ENCODE results near the gene MROH8.

MROH8 gene

GRCh38 chr20:37223053-37223452 is 43.7 kb upstream of the MROH8 start:
- Histone ChIP-seq H3K4me3 (replicated peaks; ENCODE audit: low read depth, low read length) (no peak overlapping the region), H3K36me3 (ENCODE audit: control insufficient read depth, insufficient read depth, low read length) (peaks cover 23% of the 10 kb centered on the region), H3K27me3 (replicated peaks; ENCODE audit: control insufficient read depth, insufficient read depth, low read length) (no peaks in the 10 kb centered on the region)
- TF ChIP-seq, protein P1, sequence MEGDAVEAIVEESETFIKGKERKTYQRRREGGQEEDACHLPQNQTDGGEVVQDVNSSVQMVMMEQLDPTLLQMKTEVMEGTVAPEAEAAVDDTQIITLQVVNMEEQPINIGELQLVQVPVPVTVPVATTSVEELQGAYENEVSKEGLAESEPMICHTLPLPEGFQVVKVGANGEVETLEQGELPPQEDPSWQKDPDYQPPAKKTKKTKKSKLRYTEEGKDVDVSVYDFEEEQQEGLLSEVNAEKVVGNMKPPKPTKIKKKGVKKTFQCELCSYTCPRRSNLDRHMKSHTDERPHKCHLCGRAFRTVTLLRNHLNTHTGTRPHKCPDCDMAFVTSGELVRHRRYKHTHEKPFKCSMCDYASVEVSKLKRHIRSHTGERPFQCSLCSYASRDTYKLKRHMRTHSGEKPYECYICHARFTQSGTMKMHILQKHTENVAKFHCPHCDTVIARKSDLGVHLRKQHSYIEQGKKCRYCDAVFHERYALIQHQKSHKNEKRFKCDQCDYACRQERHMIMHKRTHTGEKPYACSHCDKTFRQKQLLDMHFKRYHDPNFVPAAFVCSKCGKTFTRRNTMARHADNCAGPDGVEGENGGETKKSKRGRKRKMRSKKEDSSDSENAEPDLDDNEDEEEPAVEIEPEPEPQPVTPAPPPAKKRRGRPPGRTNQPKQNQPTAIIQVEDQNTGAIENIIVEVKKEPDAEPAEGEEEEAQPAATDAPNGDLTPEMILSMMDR (IDR thresholded peaks at IDR 0.05; ENCODE audit: insufficient read depth, low read length, poor library complexity, severe bottlenecking) = no peak
- no peak for DNase-seq (ENCODE audit: extremely low read depth, insufficient read length)

- H3K4me3 ChIP-seq (replicated peaks; ENCODE audit: low read depth, low read length) = no peak overlapping the region
- H3K36me3 ChIP-seq (ENCODE audit: control insufficient read depth, insufficient read depth, low read length) = peaks cover 22% of the 10 kb centered on the region
- no peak for DNase-seq (ENCODE audit: extremely low read depth, insufficient read length)
- no peaks in the 10 kb centered on the region for H3K27me3 ChIP-seq (replicated peaks; ENCODE audit: control insufficient read depth, insufficient read depth, low read length)
- TF ChIP-seq, protein P1 (IDR thresholded peaks at IDR 0.05; ENCODE audit: insufficient read depth, low read length, poor library complexity, severe bottlenecking) = no peak
Observed at GRCh38 chr20:37222086-37222485, 42.7 kb upstream of the MROH8 start.

- TF ChIP-seq, protein P1 (IDR thresholded peaks at IDR 0.05; ENCODE audit: insufficient read depth, low read length, poor library complexity, severe bottlenecking) = no peak
- no peak for DNase-seq (ENCODE audit: extremely low read depth, insufficient read length)
- no peak overlapping the region for H3K4me3 ChIP-seq (replicated peaks; ENCODE audit: low read depth, low read length)
- no peaks in the 10 kb centered on the region for H3K27me3 ChIP-seq (replicated peaks; ENCODE audit: control insufficient read depth, insufficient read depth, low read length)
- H3K36me3 ChIP-seq (ENCODE audit: control insufficient read depth, insufficient read depth, low read length) = peaks cover 18% of the 10 kb centered on the region
Observed at GRCh38 chr20:37220731-37221130, 41.4 kb upstream of the MROH8 start.

DNA sequence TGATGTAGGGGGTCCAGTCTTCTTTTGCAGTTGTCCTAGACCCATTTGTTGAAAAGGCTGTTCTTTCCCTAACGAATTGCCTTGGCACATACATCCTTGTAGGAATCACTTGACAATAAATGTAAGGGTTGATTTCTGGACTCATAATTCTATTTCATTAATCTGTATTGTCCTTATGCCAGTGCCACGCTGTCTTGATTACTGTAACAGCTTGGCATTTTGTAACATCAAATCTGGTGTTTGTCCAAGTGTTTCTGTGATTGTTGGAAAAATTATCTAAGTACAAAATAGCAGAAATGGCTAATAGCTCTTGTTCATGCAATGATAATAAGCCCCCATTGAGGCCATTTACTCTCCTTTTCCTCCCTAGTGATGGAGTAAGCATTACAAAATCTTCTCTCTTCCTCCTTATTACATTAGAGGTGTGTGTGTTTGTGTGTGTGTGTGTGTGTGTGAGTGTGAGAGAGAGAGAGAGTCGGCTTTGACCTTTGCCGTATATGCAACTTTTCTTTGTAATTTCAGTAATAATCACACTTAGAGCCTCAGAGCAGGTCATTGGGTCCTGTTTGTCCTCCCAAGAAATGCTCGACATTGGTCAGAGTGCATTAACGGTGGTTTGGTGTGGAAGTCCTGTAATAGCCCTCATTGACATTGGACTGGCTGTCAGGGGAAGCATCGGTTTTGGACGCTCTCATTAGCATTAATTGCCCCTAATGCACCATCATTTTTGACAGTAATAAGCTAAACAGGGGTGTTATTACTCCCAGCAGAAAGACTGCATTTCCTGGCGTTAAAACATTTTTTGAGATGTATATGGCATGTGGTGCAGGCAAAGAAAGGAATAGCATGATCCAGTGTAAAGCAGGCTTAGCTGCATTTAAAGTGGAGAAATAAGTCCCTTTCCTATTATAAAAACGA is 40.7 kb upstream of the MROH8 start:
- TF ChIP-seq, protein P1 (IDR thresholded peaks at IDR 0.05; ENCODE audit: insufficient read depth, low read length, poor library complexity, severe bottlenecking) = no peak
- Histone ChIP-seq H3K27me3 (replicated peaks; ENCODE audit: control insufficient read depth, insufficient read depth, low read length) (no peaks in the 10 kb centered on the region), H3K4me3 (replicated peaks; ENCODE audit: low read depth, low read length) (no peak overlapping the region), H3K36me3 (ENCODE audit: control insufficient read depth, insufficient read depth, low read length) (peaks cover 13% of the 10 kb centered on the region)
- DNase-seq (ENCODE audit: extremely low read depth, insufficient read length) = no peak

- peaks cover 9% of the 10 kb centered on the region for H3K36me3 ChIP-seq (ENCODE audit: control insufficient read depth, insufficient read depth, low read length)
- TF ChIP-seq, protein P1 (IDR thresholded peaks at IDR 0.05; ENCODE audit: insufficient read depth, low read length, poor library complexity, severe bottlenecking) = no peak
- H3K27me3 ChIP-seq (replicated peaks; ENCODE audit: control insufficient read depth, insufficient read depth, low read length) = no peaks in the 10 kb centered on the region
- no peak overlapping the region for H3K4me3 ChIP-seq (replicated peaks; ENCODE audit: low read depth, low read length)
- no peak for DNase-seq (ENCODE audit: extremely low read depth, insufficient read length)
Observed at GRCh38 chr20:37218976-37219375, 39.6 kb upstream of the MROH8 start.
